Muscle layer of colon (tissue), 2 donors: ENCODE measurements around the gene WNT2.

Experiments
- H3K27ac ChIP-seq: one replicate; pipeline ENCODE4 v1.7.0; 2013; ENCODE audit warnings: low read depth, mild to moderate bottlenecking, low read length, moderate library complexity
- H3K27me3 ChIP-seq, 2 donors: one replicate each; pipeline ENCODE4 v1.7.0; 2013; ENCODE audit warnings: low read length in 2 of 2, mild to moderate bottlenecking in 2 of 2; ENCODE audit not compliant: insufficient read depth in 2 of 2, control insufficient read depth in 1 of 2
- H3K36me3 ChIP-seq: one replicate; pipeline ENCODE4 v1.7.0; 2013; ENCODE audit warnings: mild to moderate bottlenecking, low read length; ENCODE audit not compliant: insufficient read depth
- H3K4me1 ChIP-seq: one replicate; pipeline ENCODE4 v1.7.0; 2013; ENCODE audit warnings: mild to moderate bottlenecking, low read length; ENCODE audit not compliant: insufficient read depth
- H3K4me3 ChIP-seq, 2 donors: one replicate each; pipeline ENCODE4 v1.7.0; 2013; ENCODE audit warnings: low read length in 2 of 2, low read depth in 1 of 2, mild to moderate bottlenecking in 1 of 2, moderate library complexity in 1 of 2
- H3K9ac ChIP-seq: one replicate; pipeline ENCODE4 v1.7.0; 2013; ENCODE audit warnings: low read length
- H3K9me3 ChIP-seq: one replicate; pipeline ENCODE4 v1.7.0; 2013; ENCODE audit warnings: mild to moderate bottlenecking, low read length
- donor health status: abdominal sarcoma.
- donor health status: Adenocarcinoma of cecum.

Gene WNT2

GRCh38 chr7:117322741-117323304, at the start of gene WNT2:
TSS of gene WNT2 (minus strand) at chr7:117323058. CDS start at chr7:117322989, 69 bp downstream.
- H3K27ac ChIP-seq: no peak within 1 kb of the TSS
- no peaks in the 10 kb centered on the region for H3K9me3 ChIP-seq
- peaks cover 5 to 30% of the 10 kb centered on the region in 2 donors for H3K27me3 ChIP-seq
- H3K4me1 ChIP-seq: peaks cover 7% of the 10 kb centered on the region
- no peaks in the 10 kb centered on the region for H3K36me3 ChIP-seq
- H3K9ac ChIP-seq: no peak within 1 kb of the TSS
- peak within 1 kb of the TSS; percentile 49 to 57 for H3K4me3 ChIP-seq

- H3K4me3 ChIP-seq: no peak overlapping the region
- H3K27ac ChIP-seq: no peak overlapping the region
- H3K36me3 ChIP-seq: no peaks in the 10 kb centered on the region
- H3K27me3 ChIP-seq: no peaks in the 10 kb centered on the region
- no peaks in the 10 kb centered on the region for H3K9me3 ChIP-seq
- H3K9ac ChIP-seq: no peak overlapping the region
- no peaks in the 10 kb centered on the region for H3K4me1 ChIP-seq
These were observed 49.2 kb upstream of the WNT2 start for GRCh38 chr7:117372073-117372472.

GRCh38 chr7:117364339-117365080, 41.7 kb upstream of the WNT2 start:
- Histone ChIP-seq H3K4me1 (no peaks in the 10 kb centered on the region), H3K27ac (no peak overlapping the region), H3K9ac (no peak overlapping the region), H3K36me3 (no peaks in the 10 kb centered on the region), H3K27me3 (no peaks in the 10 kb centered on the region), H3K4me3 (no peak overlapping the region), H3K9me3 (no peaks in the 10 kb centered on the region)

- no peak overlapping the region for H3K9ac ChIP-seq
- H3K4me3 ChIP-seq: no peak overlapping the region
- no peak overlapping the region for H3K27ac ChIP-seq
- no peaks in the 10 kb centered on the region for H3K9me3 ChIP-seq
- H3K4me1 ChIP-seq: no peaks in the 10 kb centered on the region
- no peaks in the 10 kb centered on the region for H3K36me3 ChIP-seq
- no peaks in the 10 kb centered on the region for H3K27me3 ChIP-seq
These were observed 39.5 kb upstream of the WNT2 start for GRCh38 chr7:117362294-117362888.

- no peaks in the 10 kb centered on the region for H3K4me1 ChIP-seq
- no peak overlapping the region for H3K9ac ChIP-seq
- H3K9me3 ChIP-seq: no peaks in the 10 kb centered on the region
- H3K4me3 ChIP-seq: no peak overlapping the region
- H3K27me3 ChIP-seq: no peaks in the 10 kb centered on the region
- no peak overlapping the region for H3K27ac ChIP-seq
- H3K36me3 ChIP-seq: no peaks in the 10 kb centered on the region
These were observed 27.2 kb upstream of the WNT2 start for GRCh38 chr7:117350027-117350426.

GRCh38 chr7:117349570-117349969, 26.7 kb upstream of the WNT2 start:
- Histone ChIP-seq H3K27me3 (no peaks in the 10 kb centered on the region), H3K4me3 (no peak overlapping the region), H3K9me3 (no peaks in the 10 kb centered on the region), H3K27ac (no peak overlapping the region), H3K36me3 (no peaks in the 10 kb centered on the region), H3K4me1 (no peaks in the 10 kb centered on the region), H3K9ac (no peak overlapping the region)

- Histone ChIP-seq H3K4me1 (no peaks in the 10 kb centered on the region), H3K9ac (no peak overlapping the region), H3K27me3 (no peaks in the 10 kb centered on the region), H3K9me3 (no peaks in the 10 kb centered on the region), H3K36me3 (no peaks in the 10 kb centered on the region), H3K4me3 (no peak overlapping the region), H3K27ac (no peak overlapping the region)
These were observed 25.3 kb upstream of the WNT2 start for GRCh38 chr7:117347962-117348672.

- no peak overlapping the region for H3K9ac ChIP-seq
- H3K4me1 ChIP-seq: no peaks in the 10 kb centered on the region
- no peaks in the 10 kb centered on the region for H3K9me3 ChIP-seq
- H3K4me3 ChIP-seq: no peak overlapping the region
- H3K36me3 ChIP-seq: no peaks in the 10 kb centered on the region
- no peak overlapping the region for H3K27ac ChIP-seq
- H3K27me3 ChIP-seq: no peaks in the 10 kb centered on the region
These were observed 24.6 kb upstream of the WNT2 start for GRCh38 chr7:117347480-117347879.

GRCh38 chr7:117346161-117346560, 23.3 kb upstream of the WNT2 start:
- Histone ChIP-seq H3K9me3 (no peaks in the 10 kb centered on the region), H3K27me3 (no peaks in the 10 kb centered on the region), H3K4me1 (no peaks in the 10 kb centered on the region), H3K27ac (no peak overlapping the region), H3K9ac (no peak overlapping the region), H3K4me3 (no peak overlapping the region), H3K36me3 (no peaks in the 10 kb centered on the region)

- no peak overlapping the region for H3K27ac ChIP-seq
- H3K4me3 ChIP-seq: no peak overlapping the region
- no peak overlapping the region for H3K9ac ChIP-seq
- H3K36me3 ChIP-seq: no peaks in the 10 kb centered on the region
- no peaks in the 10 kb centered on the region for H3K27me3 ChIP-seq
- no peaks in the 10 kb centered on the region for H3K9me3 ChIP-seq
- H3K4me1 ChIP-seq: no peaks in the 10 kb centered on the region
These were observed 15.2 kb upstream of the WNT2 start for GRCh38 chr7:117338020-117338419.

GRCh38 chr7:117333168-117333567, 10.3 kb upstream of the WNT2 start:
- H3K27ac ChIP-seq: no peak overlapping the region
- H3K36me3 ChIP-seq: no peaks in the 10 kb centered on the region

More at GRCh38 chr7:117333168-117333567, 10.3 kb upstream of the WNT2 start:
- Histone ChIP-seq H3K27me3 (no peaks in the 10 kb centered on the region), H3K4me1 (no peaks in the 10 kb centered on the region), H3K4me3 (no peak overlapping the region), H3K9ac (no peak overlapping the region), H3K9me3 (no peaks in the 10 kb centered on the region)
